Stimulated activated CD8-positive, alpha-beta memory T cell treated with anti-CD3 and anti-CD28 coated beads, Interleukin-12 subunit alpha, Interleukin-12 subunit beta, amount 100 ng/mL, for 4 hours (primary cell): ENCODE results near the gene C1QA.
"Not testable (repeated sequence)": the region's sequence is repeated elsewhere in the genome, so short reads cannot be mapped to it uniquely, and the experiment has no call there.

Source experiments
- DNase-seq: peaks from one replicate; pipeline ENCODE4 v3.0.0-alpha.2; 2020; ENCODE audit warnings: low read depth

Gene C1QA

GRCh38 chr1:22673486-22674409 is 37.3 kb downstream of the C1QA start:
- DNase-seq: no peak

DNA sequence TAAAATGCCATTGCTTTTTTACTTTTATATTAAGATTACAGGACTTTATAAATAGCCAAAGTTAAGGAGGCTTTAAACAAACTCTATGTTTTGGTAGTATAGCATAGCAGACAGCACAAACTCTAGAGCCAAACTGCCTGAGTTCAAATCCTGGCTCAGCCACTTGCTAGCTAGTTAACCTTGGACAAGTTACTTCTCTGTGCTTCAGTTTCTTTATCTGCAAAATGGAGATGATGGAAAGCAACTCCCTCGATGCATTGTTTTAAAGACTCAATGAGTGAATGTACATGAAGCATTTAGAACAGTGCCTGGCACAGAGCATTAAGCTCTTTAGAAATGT is 38.0 kb downstream of the C1QA start:
- no peak for DNase-seq

DNA sequence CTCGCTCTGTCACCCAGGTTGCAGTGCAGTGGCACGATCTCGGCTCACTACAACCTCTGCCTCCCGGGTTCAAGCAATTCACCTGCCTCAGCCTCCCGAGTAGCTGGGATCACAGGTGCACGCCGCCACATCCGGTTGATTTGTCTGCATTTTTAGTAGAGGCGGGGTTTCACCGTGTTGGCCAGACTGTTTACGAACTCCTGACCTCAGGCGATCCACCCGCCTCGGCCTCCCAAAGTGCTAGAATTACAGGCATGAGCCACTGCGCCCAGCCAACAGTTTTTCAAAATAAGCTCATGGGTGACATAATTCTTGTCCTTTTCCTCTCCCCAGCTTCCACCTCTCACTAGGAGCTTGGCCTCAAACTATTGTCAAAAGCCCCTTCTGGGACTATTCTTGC is 39.7 kb downstream of the C1QA start:
- not testable (repeated sequence) for DNase-seq

- DNase-seq: no peak
Measured at GRCh38 chr1:22676916-22677583, 40.6 kb downstream of the C1QA start.

DNA sequence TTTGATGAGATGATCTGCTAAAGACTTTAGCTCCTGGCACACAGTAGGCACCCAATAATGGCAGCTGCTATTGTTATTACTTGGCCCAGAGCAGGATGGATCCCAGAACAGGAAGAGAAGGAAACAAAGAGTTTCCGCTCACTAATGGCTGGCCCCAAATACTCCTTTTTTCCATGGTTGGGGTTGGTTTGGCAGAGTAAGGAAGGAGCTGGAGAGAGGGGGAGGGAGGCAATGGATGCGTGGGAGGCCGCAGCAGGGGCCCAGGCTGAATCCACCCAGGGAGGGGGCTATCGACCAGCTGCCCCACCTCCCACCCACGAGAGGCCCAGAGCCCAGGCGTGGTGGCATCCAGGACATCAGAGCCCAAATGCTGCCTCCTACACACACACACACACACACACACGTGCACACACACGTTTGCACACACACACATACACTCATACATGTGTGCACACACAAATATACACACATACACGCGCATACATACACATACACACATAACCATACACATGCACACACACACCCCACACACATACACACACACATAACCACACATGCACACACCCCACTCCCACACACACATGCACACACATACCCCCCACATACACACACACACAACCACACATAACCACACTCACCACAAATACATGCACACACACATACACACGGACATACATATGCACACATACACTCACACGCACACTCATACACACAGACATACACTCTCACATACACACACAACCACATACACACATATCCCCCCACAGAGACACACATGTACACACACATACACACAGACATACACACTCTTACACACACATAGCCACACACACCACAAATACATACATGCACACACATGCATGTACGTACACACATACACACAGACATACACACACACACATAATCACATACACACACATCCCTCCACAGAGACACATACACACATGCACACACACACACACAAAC is 41.8 kb downstream of the C1QA start:
- no peak for DNase-seq

DNA sequence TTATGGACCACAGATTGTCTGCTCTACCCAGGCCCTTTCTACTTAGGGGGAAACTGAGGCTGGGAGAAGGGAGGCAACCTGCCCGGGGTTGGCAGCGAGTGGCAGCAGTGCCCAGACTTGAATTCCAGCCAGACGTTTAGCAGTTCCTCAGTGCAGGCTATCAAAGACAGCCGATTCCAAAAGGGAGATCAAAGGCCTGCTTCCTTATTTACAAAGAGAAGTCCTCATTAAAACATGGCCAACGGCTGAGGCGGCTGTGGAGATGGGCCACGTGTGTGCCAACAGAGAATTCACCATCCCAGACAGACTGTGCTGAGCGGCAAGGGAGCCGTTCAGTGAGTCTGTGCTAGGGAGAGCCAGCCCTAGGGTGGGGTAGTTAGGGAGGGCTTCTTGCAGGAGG is 44.3 kb downstream of the C1QA start:
- no peak for DNase-seq

GRCh38 chr1:22681556-22682276 is 45.3 kb downstream of the C1QA start:
- no peak for DNase-seq

DNA sequence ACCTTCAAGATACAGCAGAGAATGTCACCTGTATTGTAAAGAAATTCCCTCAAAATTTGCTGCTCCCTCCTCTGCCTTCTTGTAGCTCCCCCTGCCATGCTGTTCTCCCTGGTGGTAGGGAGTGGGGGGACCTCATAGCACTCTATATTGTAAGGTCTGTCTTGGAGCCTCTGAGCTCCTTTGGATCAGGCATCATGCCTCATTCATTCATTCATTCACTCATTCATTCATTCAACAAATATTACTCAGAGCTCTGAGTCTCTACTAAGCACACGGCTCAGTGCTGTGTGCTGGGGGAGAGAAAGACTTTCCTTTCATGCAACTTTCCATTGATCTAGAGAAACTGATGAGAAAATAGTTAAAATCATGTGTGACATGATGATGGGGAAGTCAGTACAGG is 47.1 kb downstream of the C1QA start:
- no peak for DNase-seq

GRCh38 chr1:22685591-22686059 is 49.2 kb downstream of the C1QA start:
- DNase-seq: no peak

- no peak for DNase-seq
Measured at GRCh38 chr1:22687191-22687590, 50.8 kb downstream of the C1QA start.

- DNase-seq: no peak
Measured at GRCh38 chr1:22688466-22688865, 52.0 kb downstream of the C1QA start.
